Gastrocnemius medialis (tissue), 4 donors: ENCODE data around the gene UBE2L3. TPM values are rescaled to one million over a fixed set of nuclear protein-coding genes. Genes with fewer than 3 reads are reported as not detected.
A peak's percentile ranks its signal among the peaks of the same experiment; 100 is the strongest.
"Not testable (repeated sequence)": the region's sequence is repeated elsewhere in the genome, so short reads cannot be mapped to it uniquely, and the experiment has no call there.

Source experiments
- ATAC-seq, 2 donors: fragments of 150-250 bp; one replicate each; pipeline ENCODE4 v1.9.1; 2016
- DNase-seq, 2 donors: peaks; one replicate each; pipeline ENCODE4 v3.0.0-alpha.2; 2019
- H3K27ac ChIP-seq, 4 donors: fragments of 200-600 bp; sonication (generic); 1 replicate in 1 of 4; 2 replicates in 3 of 4; pipeline ENCODE4 v1.5.1; 2016 to 2018; ENCODE audit warnings: mild to moderate bottlenecking in 2 of 4, moderate library complexity in 1 of 4
- H3K27me3 ChIP-seq, 3 donors: fragments of 200-600 bp; sonication (generic) in 2 of 3; 1 replicate in 1 of 3; 2 replicates in 2 of 3; pipeline versions ENCODE4 v1.5.1 to v1.6.0; 2016 to 2019; ENCODE audit warnings: mild to moderate bottlenecking in 1 of 3, moderate library complexity in 1 of 3
- H3K36me3 ChIP-seq, 2 donors: fragments of 200-600 bp; sonication (generic) in 1 of 2; one replicate each; pipeline ENCODE4 v1.5.1; 2017 to 2018
- H3K4me1 ChIP-seq, 2 donors: fragments of 200-600 bp; sonication (generic) in 1 of 2; one replicate each; pipeline ENCODE4 v1.5.1; 2016 to 2017; ENCODE audit warnings: mild to moderate bottlenecking in 2 of 2
- H3K4me3 ChIP-seq, 4 donors: fragments of 200-600 bp; sonication (generic) in 3 of 4; 1 replicate in 1 of 4; 2 replicates in 3 of 4; pipeline ENCODE4 v1.5.1; 2016 to 2019; ENCODE audit warnings: mild to moderate bottlenecking in 2 of 4
- H3K9me3 ChIP-seq, 3 donors: fragments of 200-600 bp; sonication (generic) in 2 of 3; 1 replicate in 1 of 3; 2 replicates in 2 of 3; pipeline ENCODE4 v1.5.1; 2016 to 2019
- CTCF ChIP-seq, 5 experiments: fragments of 450-650 bp in 3 of 5; fragments of 200-600 bp in 2 of 5; sonication (generic) in 2 of 5; IDR thresholded peaks in 4 of 5; conservative IDR thresholded peaks in 1 of 5; 1 replicate in 4 of 5; 2 replicates in 1 of 5; pipeline ENCODE4 v1.5.1; 2016 to 2019; ENCODE audit warnings: antibody characterized with exemption in 5 of 5, mild to moderate bottlenecking in 3 of 5, moderate library complexity in 3 of 5
- POLR2A ChIP-seq, 2 donors: fragments of 450-650 bp; IDR thresholded peaks; one replicate each; pipeline ENCODE4 v1.6.1; 2017; ENCODE audit warnings: antibody characterized with exemption in 2 of 2, mild to moderate bottlenecking in 2 of 2, moderate library complexity in 2 of 2
- in situ Hi-C, 4 donors: fragments of 200-750 bp; cut with MboI; loops; one replicate each; pipeline versions ENCODE4 v1.15.0 to v1.8.0; 2017; ENCODE audit warnings: low sequenced_read_pairs in 4 of 4
- intact Hi-C: fragments of 100-400 bp; cut with DNase I; formaldehyde crosslinking; loops from one replicate; pipeline ENCODE4 v1.15.1; 2023; ENCODE audit warnings: low total_unique reads
- total RNA-seq, 4 donors: library from RNA; depleted of rRNA; stranded (reverse); fragments of >200 nt; gene quantifications; one replicate each; pipeline versions ENCODE4 v1.1.0 to v1.2.3, GENCODE V29; 2016

The UBE2L3 gene
- total RNA-seq, 4 donors from 2014 or later, result 61.5 to 88.7 (median 70.5) TPM

GRCh38 chr22:21591695-21592094 is 24.2 kb downstream of the UBE2L3 start:
- in situ Hi-C loops, result no loop called here
- peaks cover 0 to 31% of the 10 kb centered on the region in 2 donors for H3K36me3 ChIP-seq
- no peaks in the 10 kb centered on the region for H3K27me3 ChIP-seq
- peaks cover 43 to 53% of the 10 kb centered on the region in 2 donors for H3K4me1 ChIP-seq
- intact Hi-C loops, result no loop called here
- TF ChIP-seq POLR2A (IDR thresholded peaks at IDR 0.05) (no peak), CTCF (IDR thresholded peaks at IDR 0.05 in 4 of 5, conservative IDR thresholded peaks at IDR 0.05 in 1 of 5) (no peak)
- H3K4me3 ChIP-seq, result no peak overlapping the region
- H3K9me3 ChIP-seq, result no peaks in the 10 kb centered on the region
- peak; percentile 58 to 91 for ATAC-seq
- no peak overlapping the region for H3K27ac ChIP-seq
- peak; percentile 10 to 62 for DNase-seq

GRCh38 chr22:21592422-21592821 is 24.9 kb downstream of the UBE2L3 start:
- TF ChIP-seq POLR2A (IDR thresholded peaks at IDR 0.05) (no peak), CTCF (IDR thresholded peaks at IDR 0.05 in 4 of 5, conservative IDR thresholded peaks at IDR 0.05 in 1 of 5) (no peak)
- H3K4me1 ChIP-seq, result peaks cover 43 to 48% of the 10 kb centered on the region in 2 donors
- no peak overlapping the region for H3K27ac ChIP-seq
- H3K27me3 ChIP-seq, result no peaks in the 10 kb centered on the region
- no peak for ATAC-seq
- intact Hi-C loops, result no loop called here
- H3K4me3 ChIP-seq, result no peak overlapping the region
- no peak for DNase-seq
- in situ Hi-C loops, result no loop called here
- no peaks in the 10 kb centered on the region for H3K9me3 ChIP-seq
- H3K36me3 ChIP-seq, result peaks cover 0 to 31% of the 10 kb centered on the region in 2 donors

- peak in 1 of 2 donors; percentile 36 for ATAC-seq
- Histone ChIP-seq H3K9me3 (no peaks in the 10 kb centered on the region), H3K4me1 (peaks cover 42 to 43% of the 10 kb centered on the region in 2 donors), H3K4me3 (no peak overlapping the region), H3K27ac (no peak overlapping the region), H3K27me3 (no peaks in the 10 kb centered on the region), H3K36me3 (peaks cover 0 to 31% of the 10 kb centered on the region in 2 donors)
- intact Hi-C loops (no loop called here), in situ Hi-C loops (no loop called here)
- no peak for DNase-seq
- no peak for TF ChIP-seq POLR2A (IDR thresholded peaks at IDR 0.05)
- no peak for TF ChIP-seq CTCF (IDR thresholded peaks at IDR 0.05 in 4 of 5, conservative IDR thresholded peaks at IDR 0.05 in 1 of 5)
Measured at GRCh38 chr22:21593406-21594232, 26.1 kb downstream of the UBE2L3 start.

GRCh38 chr22:21594865-21595452 is 27.4 kb downstream of the UBE2L3 start:
- Histone ChIP-seq H3K4me3 (no peak overlapping the region), H3K27ac (no peak overlapping the region), H3K4me1 (peaks cover 40 to 43% of the 10 kb centered on the region in 2 donors), H3K9me3 (no peaks in the 10 kb centered on the region), H3K27me3 (no peaks in the 10 kb centered on the region), H3K36me3 (peaks cover 0 to 31% of the 10 kb centered on the region in 2 donors)
- intact Hi-C loops (no loop called here), in situ Hi-C loops (no loop called here)
- DNase-seq (no peak), ATAC-seq (no peak)
- no peak for TF ChIP-seq POLR2A (IDR thresholded peaks at IDR 0.05)
- no peak for TF ChIP-seq CTCF (IDR thresholded peaks at IDR 0.05 in 4 of 5, conservative IDR thresholded peaks at IDR 0.05 in 1 of 5)

- Histone ChIP-seq H3K36me3 (peaks cover 0 to 31% of the 10 kb centered on the region in 2 donors), H3K4me1 (peaks cover 29 to 33% of the 10 kb centered on the region in 2 donors)
- intact Hi-C loops, DNase-seq, H3K9me3 ChIP-seq, in situ Hi-C loops, H3K27me3 ChIP-seq, ATAC-seq, H3K27ac ChIP-seq, H3K4me3 ChIP-seq: not testable (repeated sequence)
Measured at GRCh38 chr22:21596356-21597135, 29.0 kb downstream of the UBE2L3 start.
